ENCODE data around the gene DHRS7B. TPM values are rescaled to one million over a fixed set of nuclear protein-coding genes. Genes with fewer than 3 reads are reported as not detected.

Gene DHRS7B
- total and polyA plus RNA-seq, 2 of the 13 experiments (the other 11 are each of a cell fraction or from before 2014, with no cell fraction given): 20.0 to 35.8 TPM

GRCh38 chr17:21209511-21210175 is 82.9 kb downstream of the DHRS7B start:
- peaks cover 27% of the 10 kb centered on the region for H3K4me1 ChIP-seq (ENCODE audit: insufficient read depth, low read length)
- ATAC-seq (no peak), DNase-seq (ENCODE audit: low spot score) (no peak), FAIRE-seq (no peak)
- H3K36me3 ChIP-seq (replicated peaks in 1 of 2; ENCODE audit: control insufficient read depth in 1 of 2, insufficient read depth in 2 of 2, low read length in 2 of 2): peaks cover 8 to 33% of the 10 kb centered on the region in 2 experiments; a peak in 4 of 5 replicates
- intact Hi-C loops (cut with micrococcal nuclease; ENCODE audit: unreplicated experiment) (no loop called here), in situ Hi-C loops (cut with HindIII; ENCODE audit: extremely low pct_ligation_motif_present, low pct_unique_long_range_greater_than_20kb) (no loop called here)
- ChIA-PET CTCF (ENCODE audit: low intra/inter-chr PET ratio, low total read pairs) (no interaction called here), POLR2A (no interaction called here)
- no peak overlapping the region for H3K4me2 ChIP-seq (ENCODE audit: low read depth, low read length)
- H3K9me3 ChIP-seq (ENCODE audit: low read length): no peaks in the 10 kb centered on the region
- 97% methylated on average over 6 of the region's 17 CpGs for WGBS (ENCODE audit: low lambda C conversion rate)
- H3K4me3 ChIP-seq (replicated peaks in 1 of 3; ENCODE audit: insufficient read depth in 1 of 3, low read depth in 2 of 3, low read length in 3 of 3): no peak overlapping the region
- H3K9ac ChIP-seq (ENCODE audit: insufficient read depth, low read depth, low read length): no peak overlapping the region
- no TSS peak for BruUV-seq (replicated peaks)
- H3K27ac ChIP-seq (ENCODE audit: extremely low read length, insufficient read depth, low read length): no peak overlapping the region
- H4K20me1 ChIP-seq (ENCODE audit: insufficient read depth, low read length): peaks cover 45% of the 10 kb centered on the region
- H3K27me3 ChIP-seq (ENCODE audit: control insufficient read depth in 1 of 2, insufficient read depth in 2 of 2, low read length in 2 of 2): no peaks in the 10 kb centered on the region; a peak in 1 of 5 replicates
- H3K79me2 ChIP-seq (ENCODE audit: insufficient read depth, low read length): peaks cover 85% of the 10 kb centered on the region
- no peak overlapping the region for H2AFZ ChIP-seq (ENCODE audit: low read length)
- TF ChIP-seq RORA (CRISPR knock-in tag; IDR thresholded peaks at IDR 0.05) (no peak), ETV6 (CRISPR knock-in tag; conservative IDR thresholded peaks at IDR 0.05) (no peak), ZNF264 (CRISPR knock-in tag; IDR thresholded peaks at IDR 0.05) (no peak), ZNF670 (CRISPR knock-in tag; IDR thresholded peaks at IDR 0.05; ENCODE audit: borderline replicate concordance) (no peak), YY1 (IDR thresholded peaks at IDR 0.05; ENCODE audit: insufficient read depth, insufficient replicate concordance, low read depth, low read length) (no peak), ZNF12 (CRISPR knock-in tag; IDR thresholded peaks at IDR 0.05) (no peak), ZNF773 (CRISPR knock-in tag; IDR thresholded peaks at IDR 0.05; ENCODE audit: borderline replicate concordance) (no peak), MBD4 (IDR thresholded peaks at IDR 0.05; ENCODE audit: borderline replicate concordance, low read length) (no peak), FOXK2 (IDR thresholded peaks at IDR 0.05) (no peak), THYN1 (CRISPR knock-in tag; IDR thresholded peaks at IDR 0.05; ENCODE audit: borderline replicate concordance, low read depth) (no peak), BCL6 (CRISPR knock-in tag; IDR thresholded peaks at IDR 0.05) (no peak)
- TF ChIP-seq, protein P1, sequence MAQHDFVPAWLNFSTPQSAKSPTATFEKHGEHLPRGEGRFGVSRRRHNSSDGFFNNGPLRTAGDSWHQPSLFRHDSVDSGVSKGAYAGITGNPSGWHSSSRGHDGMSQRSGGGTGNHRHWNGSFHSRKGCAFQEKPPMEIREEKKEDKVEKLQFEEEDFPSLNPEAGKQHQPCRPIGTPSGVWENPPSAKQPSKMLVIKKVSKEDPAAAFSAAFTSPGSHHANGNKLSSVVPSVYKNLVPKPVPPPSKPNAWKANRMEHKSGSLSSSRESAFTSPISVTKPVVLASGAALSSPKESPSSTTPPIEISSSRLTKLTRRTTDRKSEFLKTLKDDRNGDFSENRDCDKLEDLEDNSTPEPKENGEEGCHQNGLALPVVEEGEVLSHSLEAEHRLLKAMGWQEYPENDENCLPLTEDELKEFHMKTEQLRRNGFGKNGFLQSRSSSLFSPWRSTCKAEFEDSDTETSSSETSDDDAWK (CRISPR knock-in tag; IDR thresholded peaks at IDR 0.05): no peak
- TF ChIP-seq, protein P2, sequence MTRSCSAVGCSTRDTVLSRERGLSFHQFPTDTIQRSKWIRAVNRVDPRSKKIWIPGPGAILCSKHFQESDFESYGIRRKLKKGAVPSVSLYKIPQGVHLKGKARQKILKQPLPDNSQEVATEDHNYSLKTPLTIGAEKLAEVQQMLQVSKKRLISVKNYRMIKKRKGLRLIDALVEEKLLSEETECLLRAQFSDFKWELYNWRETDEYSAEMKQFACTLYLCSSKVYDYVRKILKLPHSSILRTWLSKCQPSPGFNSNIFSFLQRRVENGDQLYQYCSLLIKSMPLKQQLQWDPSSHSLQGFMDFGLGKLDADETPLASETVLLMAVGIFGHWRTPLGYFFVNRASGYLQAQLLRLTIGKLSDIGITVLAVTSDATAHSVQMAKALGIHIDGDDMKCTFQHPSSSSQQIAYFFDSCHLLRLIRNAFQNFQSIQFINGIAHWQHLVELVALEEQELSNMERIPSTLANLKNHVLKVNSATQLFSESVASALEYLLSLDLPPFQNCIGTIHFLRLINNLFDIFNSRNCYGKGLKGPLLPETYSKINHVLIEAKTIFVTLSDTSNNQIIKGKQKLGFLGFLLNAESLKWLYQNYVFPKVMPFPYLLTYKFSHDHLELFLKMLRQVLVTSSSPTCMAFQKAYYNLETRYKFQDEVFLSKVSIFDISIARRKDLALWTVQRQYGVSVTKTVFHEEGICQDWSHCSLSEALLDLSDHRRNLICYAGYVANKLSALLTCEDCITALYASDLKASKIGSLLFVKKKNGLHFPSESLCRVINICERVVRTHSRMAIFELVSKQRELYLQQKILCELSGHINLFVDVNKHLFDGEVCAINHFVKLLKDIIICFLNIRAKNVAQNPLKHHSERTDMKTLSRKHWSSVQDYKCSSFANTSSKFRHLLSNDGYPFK (CRISPR knock-in tag; IDR thresholded peaks at IDR 0.05; ENCODE audit: borderline replicate concordance): no peak
- TF ChIP-seq, protein P3, sequence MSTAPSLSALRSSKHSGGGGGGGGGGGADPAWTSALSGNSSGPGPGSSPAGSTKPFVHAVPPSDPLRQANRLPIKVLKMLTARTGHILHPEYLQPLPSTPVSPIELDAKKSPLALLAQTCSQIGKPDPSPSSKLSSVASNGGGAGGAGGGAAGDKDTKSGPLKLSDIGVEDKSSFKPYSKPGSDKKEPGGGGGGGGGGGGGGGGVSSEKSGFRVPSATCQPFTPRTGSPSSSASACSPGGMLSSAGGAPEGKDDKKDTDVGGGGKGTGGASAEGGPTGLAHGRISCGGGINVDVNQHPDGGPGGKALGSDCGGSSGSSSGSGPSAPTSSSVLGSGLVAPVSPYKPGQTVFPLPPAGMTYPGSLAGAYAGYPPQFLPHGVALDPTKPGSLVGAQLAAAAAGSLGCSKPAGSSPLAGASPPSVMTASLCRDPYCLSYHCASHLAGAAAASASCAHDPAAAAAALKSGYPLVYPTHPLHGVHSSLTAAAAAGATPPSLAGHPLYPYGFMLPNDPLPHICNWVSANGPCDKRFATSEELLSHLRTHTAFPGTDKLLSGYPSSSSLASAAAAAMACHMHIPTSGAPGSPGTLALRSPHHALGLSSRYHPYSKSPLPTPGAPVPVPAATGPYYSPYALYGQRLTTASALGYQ (CRISPR knock-in tag; IDR thresholded peaks at IDR 0.05): no peak
